GM12864 (cell line): ENCODE data around the gene SMARCAL1.

Source experiments
- DNase-seq: peaks from one replicate; pipeline ENCODE4 v3.0.0-alpha.2; 2011; ENCODE audit warnings: low read depth
- H3K4me3 ChIP-seq: 2 replicates; pipeline ENCODE4 v1.5.1; 2011; ENCODE audit warnings: mild to moderate bottlenecking, low read depth, low read length, control low read depth
- TF ChIP-seq, protein P1 (sequence below): IDR thresholded peaks from 2 replicates; pipeline ENCODE4 v1.5.1; 2011; ENCODE audit warnings: low read depth, mild to moderate bottlenecking, moderate library complexity, low read length, control low read depth, inconsistent platforms; ENCODE audit errors: missing control alignments

Gene SMARCAL1

GRCh38 chr2:216392945-216393840 lies 19.1 kb upstream of the SMARCAL1 start:
- no peak for DNase-seq
- TF ChIP-seq, protein P1, sequence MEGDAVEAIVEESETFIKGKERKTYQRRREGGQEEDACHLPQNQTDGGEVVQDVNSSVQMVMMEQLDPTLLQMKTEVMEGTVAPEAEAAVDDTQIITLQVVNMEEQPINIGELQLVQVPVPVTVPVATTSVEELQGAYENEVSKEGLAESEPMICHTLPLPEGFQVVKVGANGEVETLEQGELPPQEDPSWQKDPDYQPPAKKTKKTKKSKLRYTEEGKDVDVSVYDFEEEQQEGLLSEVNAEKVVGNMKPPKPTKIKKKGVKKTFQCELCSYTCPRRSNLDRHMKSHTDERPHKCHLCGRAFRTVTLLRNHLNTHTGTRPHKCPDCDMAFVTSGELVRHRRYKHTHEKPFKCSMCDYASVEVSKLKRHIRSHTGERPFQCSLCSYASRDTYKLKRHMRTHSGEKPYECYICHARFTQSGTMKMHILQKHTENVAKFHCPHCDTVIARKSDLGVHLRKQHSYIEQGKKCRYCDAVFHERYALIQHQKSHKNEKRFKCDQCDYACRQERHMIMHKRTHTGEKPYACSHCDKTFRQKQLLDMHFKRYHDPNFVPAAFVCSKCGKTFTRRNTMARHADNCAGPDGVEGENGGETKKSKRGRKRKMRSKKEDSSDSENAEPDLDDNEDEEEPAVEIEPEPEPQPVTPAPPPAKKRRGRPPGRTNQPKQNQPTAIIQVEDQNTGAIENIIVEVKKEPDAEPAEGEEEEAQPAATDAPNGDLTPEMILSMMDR = no peak
- no peak overlapping the region for H3K4me3 ChIP-seq

DNA sequence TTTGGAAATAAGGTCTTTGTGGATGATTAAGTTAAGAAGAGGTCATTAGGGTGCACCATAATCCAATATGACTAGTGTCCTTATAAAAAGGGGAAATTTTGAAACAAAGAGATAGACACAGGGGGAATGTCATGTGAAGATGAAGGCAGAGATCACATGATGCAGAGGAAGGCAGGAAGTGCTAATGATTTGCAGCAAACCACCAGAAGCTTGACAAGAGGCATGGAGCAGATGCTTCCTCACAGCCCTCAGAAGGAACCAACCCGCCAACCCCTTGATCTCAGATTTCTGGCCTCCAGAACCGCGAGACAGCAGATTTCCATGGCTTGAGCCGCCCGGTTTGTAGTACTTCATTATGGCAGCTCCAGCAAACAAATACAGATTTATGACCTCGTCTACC lies 17.4 kb upstream of the SMARCAL1 start:
- H3K4me3 ChIP-seq = no peak overlapping the region
- DNase-seq = no peak
- TF ChIP-seq, protein P1 = no peak

GRCh38 chr2:216399621-216400020 lies 12.7 kb upstream of the SMARCAL1 start:
- TF ChIP-seq, protein P1 = no peak
- no peak overlapping the region for H3K4me3 ChIP-seq
- no peak for DNase-seq

- H3K4me3 ChIP-seq = no peak overlapping the region
- TF ChIP-seq, protein P1 = no peak
- no peak for DNase-seq
Observed at GRCh38 chr2:216402751-216403150, 9.5 kb upstream of the SMARCAL1 start.

GRCh38 chr2:216404010-216404618 lies 8.2 kb upstream of the SMARCAL1 start:
- DNase-seq = no peak
- H3K4me3 ChIP-seq = no peak overlapping the region
- TF ChIP-seq, protein P1 = peak; percentile 89

DNA sequence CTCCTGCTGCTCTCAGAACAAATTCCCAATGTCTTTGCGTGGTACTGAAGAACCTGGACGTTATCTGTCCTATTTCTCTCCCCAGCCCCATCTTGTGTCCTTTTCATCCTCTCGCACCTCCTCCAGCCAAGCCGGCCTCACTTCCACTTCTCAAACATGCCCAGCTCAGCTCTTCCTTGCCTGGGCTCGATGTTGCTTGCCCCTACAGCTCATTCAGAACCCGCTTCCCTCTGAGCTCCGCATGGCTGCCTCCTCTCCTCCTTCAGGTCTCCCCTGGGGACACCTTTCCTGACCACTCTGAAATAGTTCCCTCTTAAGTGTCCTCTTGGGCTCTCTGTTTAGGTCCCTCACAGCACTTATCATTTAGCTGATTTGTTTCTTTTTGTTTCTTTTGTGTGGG lies 6.7 kb upstream of the SMARCAL1 start:
- no peak overlapping the region for H3K4me3 ChIP-seq
- TF ChIP-seq, protein P1 = no peak
- DNase-seq = no peak
